Prostate gland (tissue), 2 donors: ENCODE results near the gene EDEM3.

Source experiments
- POLR2A ChIP-seq: fragments of 450-650 bp; IDR thresholded peaks from one replicate; pipeline ENCODE4 v1.6.1; 2016; ENCODE audit warnings: antibody characterized with exemption, mild to moderate bottlenecking
- POLR2AphosphoS5 ChIP-seq: sonication (generic); formaldehyde crosslinking; IDR thresholded peaks from one replicate; pipeline ENCODE4 v1.6.1; 2017; ENCODE audit warnings: antibody characterized with exemption
- TF ChIP-seq, protein P1 (sequence below), 4 experiments: fragments of 200-600 bp in 2 of 4; fragments of 450-650 bp in 2 of 4; sonication (generic) in 2 of 4; IDR thresholded peaks; 1 replicate in 3 of 4; 2 replicates in 1 of 4; pipeline ENCODE4 v1.5.1; 2016 to 2019; ENCODE audit warnings: antibody characterized with exemption in 4 of 4, mild to moderate bottlenecking in 2 of 4, moderate library complexity in 2 of 4

DNA sequence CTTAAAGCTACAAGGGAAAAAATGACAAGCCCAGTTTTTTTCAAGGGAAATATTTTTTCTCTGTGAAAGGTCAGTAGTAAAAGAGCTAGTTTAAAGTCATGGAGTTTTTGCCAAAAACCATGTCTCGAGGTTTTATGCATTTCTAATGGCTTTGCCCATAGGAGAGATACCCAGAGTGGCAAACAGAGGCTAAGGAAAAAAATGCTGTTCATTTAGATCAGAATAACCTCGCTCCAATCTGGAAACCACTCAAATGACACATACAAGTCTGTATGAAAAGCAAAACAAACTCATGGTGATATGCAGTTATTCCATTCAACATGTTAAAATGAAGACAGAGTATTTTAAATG lies 36.9 kb upstream of the EDEM3 start:
- TF ChIP-seq, protein P1, sequence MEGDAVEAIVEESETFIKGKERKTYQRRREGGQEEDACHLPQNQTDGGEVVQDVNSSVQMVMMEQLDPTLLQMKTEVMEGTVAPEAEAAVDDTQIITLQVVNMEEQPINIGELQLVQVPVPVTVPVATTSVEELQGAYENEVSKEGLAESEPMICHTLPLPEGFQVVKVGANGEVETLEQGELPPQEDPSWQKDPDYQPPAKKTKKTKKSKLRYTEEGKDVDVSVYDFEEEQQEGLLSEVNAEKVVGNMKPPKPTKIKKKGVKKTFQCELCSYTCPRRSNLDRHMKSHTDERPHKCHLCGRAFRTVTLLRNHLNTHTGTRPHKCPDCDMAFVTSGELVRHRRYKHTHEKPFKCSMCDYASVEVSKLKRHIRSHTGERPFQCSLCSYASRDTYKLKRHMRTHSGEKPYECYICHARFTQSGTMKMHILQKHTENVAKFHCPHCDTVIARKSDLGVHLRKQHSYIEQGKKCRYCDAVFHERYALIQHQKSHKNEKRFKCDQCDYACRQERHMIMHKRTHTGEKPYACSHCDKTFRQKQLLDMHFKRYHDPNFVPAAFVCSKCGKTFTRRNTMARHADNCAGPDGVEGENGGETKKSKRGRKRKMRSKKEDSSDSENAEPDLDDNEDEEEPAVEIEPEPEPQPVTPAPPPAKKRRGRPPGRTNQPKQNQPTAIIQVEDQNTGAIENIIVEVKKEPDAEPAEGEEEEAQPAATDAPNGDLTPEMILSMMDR (IDR thresholded peaks at IDR 0.05), result no peak
- TF ChIP-seq POLR2A, result no peak
- TF ChIP-seq POLR2AphosphoS5, result no peak
